OCI-LY3 (cell line): ENCODE results near the gene DIAPH2.

Source experiments
- EZH2phosphoT487 ChIP-seq: fragments of 200-600 bp; shearing (Covaris generic); IDR thresholded peaks from 2 replicates; pipeline ENCODE4 v1.6.1; 2018; ENCODE audit warnings: antibody characterized with exemption, mixed run types, low read depth
- TF ChIP-seq, protein P1 (sequence below): fragments of 200-600, 300-600 bp; sonication (generic); IDR thresholded peaks from 2 replicates; pipeline ENCODE4 v1.5.1; 2014; ENCODE audit warnings: antibody characterized with exemption, low read length, low read depth

- TF ChIP-seq, protein P1, sequence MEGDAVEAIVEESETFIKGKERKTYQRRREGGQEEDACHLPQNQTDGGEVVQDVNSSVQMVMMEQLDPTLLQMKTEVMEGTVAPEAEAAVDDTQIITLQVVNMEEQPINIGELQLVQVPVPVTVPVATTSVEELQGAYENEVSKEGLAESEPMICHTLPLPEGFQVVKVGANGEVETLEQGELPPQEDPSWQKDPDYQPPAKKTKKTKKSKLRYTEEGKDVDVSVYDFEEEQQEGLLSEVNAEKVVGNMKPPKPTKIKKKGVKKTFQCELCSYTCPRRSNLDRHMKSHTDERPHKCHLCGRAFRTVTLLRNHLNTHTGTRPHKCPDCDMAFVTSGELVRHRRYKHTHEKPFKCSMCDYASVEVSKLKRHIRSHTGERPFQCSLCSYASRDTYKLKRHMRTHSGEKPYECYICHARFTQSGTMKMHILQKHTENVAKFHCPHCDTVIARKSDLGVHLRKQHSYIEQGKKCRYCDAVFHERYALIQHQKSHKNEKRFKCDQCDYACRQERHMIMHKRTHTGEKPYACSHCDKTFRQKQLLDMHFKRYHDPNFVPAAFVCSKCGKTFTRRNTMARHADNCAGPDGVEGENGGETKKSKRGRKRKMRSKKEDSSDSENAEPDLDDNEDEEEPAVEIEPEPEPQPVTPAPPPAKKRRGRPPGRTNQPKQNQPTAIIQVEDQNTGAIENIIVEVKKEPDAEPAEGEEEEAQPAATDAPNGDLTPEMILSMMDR, result no peak
- TF ChIP-seq EZH2phosphoT487, result no peak
Measured at GRCh38 chrX:97461763-97462162, 777.1 kb downstream of the DIAPH2 start.
